Measurements from ENCODE around the gene TRAF4.

- TF ChIP-seq POLR2A (IDR thresholded peaks at IDR 0.05) (no peak), CTCF (IDR thresholded peaks at IDR 0.05) (no peak), POLR2AphosphoS5 (IDR thresholded peaks at IDR 0.05) (no peak)
These were observed 42.9 kb upstream of the TRAF4 start for GRCh38 chr17:28700830-28701492.
